Measurements from ENCODE around the gene TMEM253.

The TMEM253 gene

GRCh38 chr14:21106176-21106497 is 5.3 kb downstream of the TMEM253 start:
- DNase-seq: no peak

- peak; percentile 28 for DNase-seq
These were observed 5.8 kb downstream of the TMEM253 start for GRCh38 chr14:21106498-21107282.

GRCh38 chr14:21107283-21107800 is 6.5 kb downstream of the TMEM253 start:
- DNase-seq: no peak

GRCh38 chr14:21108791-21109190 is 7.9 kb downstream of the TMEM253 start:
- no peak for DNase-seq

GRCh38 chr14:21109377-21110138 is 8.7 kb downstream of the TMEM253 start:
- no peak for DNase-seq

GRCh38 chr14:21112255-21112654 is 11.4 kb downstream of the TMEM253 start:
- no peak for DNase-seq

GRCh38 chr14:21113369-21113768 is 12.5 kb downstream of the TMEM253 start:
- no peak for DNase-seq

GRCh38 chr14:21118933-21119332 is 18.1 kb downstream of the TMEM253 start:
- DNase-seq: no peak

- DNase-seq: no peak
These were observed 19.8 kb downstream of the TMEM253 start for GRCh38 chr14:21120686-21121085.

- DNase-seq: no peak
These were observed 20.3 kb downstream of the TMEM253 start for GRCh38 chr14:21121122-21121521.

- DNase-seq: no peak
These were observed 22.6 kb downstream of the TMEM253 start for GRCh38 chr14:21123429-21123828.

- DNase-seq: no peak
These were observed 33.0 kb downstream of the TMEM253 start for GRCh38 chr14:21133901-21134300.

- no peak for DNase-seq
These were observed 35.2 kb downstream of the TMEM253 start for GRCh38 chr14:21136024-21136423.

- DNase-seq: no peak
These were observed 41.5 kb downstream of the TMEM253 start for GRCh38 chr14:21142357-21142756.

GRCh38 chr14:21145437-21145836 is 44.6 kb downstream of the TMEM253 start:
- DNase-seq: no peak

- no peak for DNase-seq
These were observed 48.9 kb downstream of the TMEM253 start for GRCh38 chr14:21149641-21150367.

Measured in T1000 (cell line).